ENCODE results near the gene STOML1.

DNA sequence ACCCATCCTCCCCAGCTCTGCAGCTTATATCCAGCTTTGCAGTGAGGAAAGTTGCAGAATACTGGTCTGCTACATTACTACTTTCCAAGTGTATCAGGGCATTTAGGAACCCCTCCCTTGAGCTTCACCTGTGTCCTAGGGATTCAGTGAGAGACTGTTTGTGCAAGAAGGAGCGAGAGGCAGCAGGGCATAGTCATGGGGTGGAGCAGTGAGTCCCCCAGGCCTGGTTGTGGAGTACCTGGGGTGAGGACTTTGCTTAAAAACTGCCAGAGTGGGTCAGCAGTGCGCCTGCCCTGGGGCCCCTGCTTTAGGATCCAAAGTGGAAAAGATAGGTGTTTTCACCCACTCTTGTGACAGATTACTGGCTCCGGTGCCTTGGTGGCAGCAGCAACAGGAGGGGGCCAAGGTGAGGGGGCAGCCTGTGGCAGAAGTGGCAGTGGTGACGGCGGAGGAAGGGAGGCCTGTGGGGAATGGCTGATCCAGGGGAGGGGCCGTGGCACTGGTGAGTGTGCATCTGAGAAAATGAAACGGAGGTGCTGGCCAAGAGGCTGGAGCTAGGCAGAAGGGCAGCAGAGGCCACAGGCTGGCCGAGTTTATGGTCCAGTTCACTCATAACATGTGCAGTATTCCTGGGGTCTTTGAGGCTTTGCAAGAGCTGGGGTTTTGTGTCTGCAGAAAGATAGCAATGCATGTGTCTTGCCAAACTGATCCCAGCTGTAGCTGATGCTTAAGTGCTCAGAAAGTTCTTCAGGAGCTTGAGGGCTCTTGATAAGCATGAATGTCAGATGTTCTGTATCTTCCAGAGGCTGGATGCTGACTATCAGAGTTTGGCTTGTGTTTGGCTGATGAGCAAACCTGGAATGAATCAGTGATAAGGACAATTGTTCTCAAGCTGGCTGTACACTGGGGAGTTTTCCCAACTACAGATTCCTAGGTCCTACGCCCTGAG, 46.9 kb upstream of the STOML1 start:
- TF ChIP-seq POLR2AphosphoS5 (IDR thresholded peaks at IDR 0.05) = no peak
- no peak for TF ChIP-seq RAD21 (conservative IDR thresholded peaks at IDR 0.05)
- TF ChIP-seq, protein P1, sequence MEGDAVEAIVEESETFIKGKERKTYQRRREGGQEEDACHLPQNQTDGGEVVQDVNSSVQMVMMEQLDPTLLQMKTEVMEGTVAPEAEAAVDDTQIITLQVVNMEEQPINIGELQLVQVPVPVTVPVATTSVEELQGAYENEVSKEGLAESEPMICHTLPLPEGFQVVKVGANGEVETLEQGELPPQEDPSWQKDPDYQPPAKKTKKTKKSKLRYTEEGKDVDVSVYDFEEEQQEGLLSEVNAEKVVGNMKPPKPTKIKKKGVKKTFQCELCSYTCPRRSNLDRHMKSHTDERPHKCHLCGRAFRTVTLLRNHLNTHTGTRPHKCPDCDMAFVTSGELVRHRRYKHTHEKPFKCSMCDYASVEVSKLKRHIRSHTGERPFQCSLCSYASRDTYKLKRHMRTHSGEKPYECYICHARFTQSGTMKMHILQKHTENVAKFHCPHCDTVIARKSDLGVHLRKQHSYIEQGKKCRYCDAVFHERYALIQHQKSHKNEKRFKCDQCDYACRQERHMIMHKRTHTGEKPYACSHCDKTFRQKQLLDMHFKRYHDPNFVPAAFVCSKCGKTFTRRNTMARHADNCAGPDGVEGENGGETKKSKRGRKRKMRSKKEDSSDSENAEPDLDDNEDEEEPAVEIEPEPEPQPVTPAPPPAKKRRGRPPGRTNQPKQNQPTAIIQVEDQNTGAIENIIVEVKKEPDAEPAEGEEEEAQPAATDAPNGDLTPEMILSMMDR (IDR thresholded peaks at IDR 0.05; ENCODE audit: poor library complexity, severe bottlenecking) = no peak
- no peak for TF ChIP-seq TAF1 (IDR thresholded peaks at IDR 0.05; ENCODE audit: low read depth)
- TF ChIP-seq, protein P2, sequence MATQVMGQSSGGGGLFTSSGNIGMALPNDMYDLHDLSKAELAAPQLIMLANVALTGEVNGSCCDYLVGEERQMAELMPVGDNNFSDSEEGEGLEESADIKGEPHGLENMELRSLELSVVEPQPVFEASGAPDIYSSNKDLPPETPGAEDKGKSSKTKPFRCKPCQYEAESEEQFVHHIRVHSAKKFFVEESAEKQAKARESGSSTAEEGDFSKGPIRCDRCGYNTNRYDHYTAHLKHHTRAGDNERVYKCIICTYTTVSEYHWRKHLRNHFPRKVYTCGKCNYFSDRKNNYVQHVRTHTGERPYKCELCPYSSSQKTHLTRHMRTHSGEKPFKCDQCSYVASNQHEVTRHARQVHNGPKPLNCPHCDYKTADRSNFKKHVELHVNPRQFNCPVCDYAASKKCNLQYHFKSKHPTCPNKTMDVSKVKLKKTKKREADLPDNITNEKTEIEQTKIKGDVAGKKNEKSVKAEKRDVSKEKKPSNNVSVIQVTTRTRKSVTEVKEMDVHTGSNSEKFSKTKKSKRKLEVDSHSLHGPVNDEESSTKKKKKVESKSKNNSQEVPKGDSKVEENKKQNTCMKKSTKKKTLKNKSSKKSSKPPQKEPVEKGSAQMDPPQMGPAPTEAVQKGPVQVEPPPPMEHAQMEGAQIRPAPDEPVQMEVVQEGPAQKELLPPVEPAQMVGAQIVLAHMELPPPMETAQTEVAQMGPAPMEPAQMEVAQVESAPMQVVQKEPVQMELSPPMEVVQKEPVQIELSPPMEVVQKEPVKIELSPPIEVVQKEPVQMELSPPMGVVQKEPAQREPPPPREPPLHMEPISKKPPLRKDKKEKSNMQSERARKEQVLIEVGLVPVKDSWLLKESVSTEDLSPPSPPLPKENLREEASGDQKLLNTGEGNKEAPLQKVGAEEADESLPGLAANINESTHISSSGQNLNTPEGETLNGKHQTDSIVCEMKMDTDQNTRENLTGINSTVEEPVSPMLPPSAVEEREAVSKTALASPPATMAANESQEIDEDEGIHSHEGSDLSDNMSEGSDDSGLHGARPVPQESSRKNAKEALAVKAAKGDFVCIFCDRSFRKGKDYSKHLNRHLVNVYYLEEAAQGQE (IDR thresholded peaks at IDR 0.05; ENCODE audit: borderline replicate concordance) = no peak

All from neural cell (in vitro differentiated cells).